H1 (cell line): ENCODE measurements around the gene ACTL8. TPM values are rescaled to one million over a fixed set of nuclear protein-coding genes. Genes with fewer than 3 reads are reported as not detected.

Experiments used
- CTCF ChIA-PET: fragments of 300-600 bp; sonication (Branson Sonifier 250); formaldehyde crosslinking; loops from one replicate; lab custom pipeline; 2021; ENCODE audit not compliant: partially characterized antibody; lab: Charles Lee
- POLR2A ChIA-PET: fragments of 300-600 bp; sonication (Branson Sonifier 250); formaldehyde crosslinking; loops from one replicate; lab custom pipeline; 2021; ENCODE audit warnings: inconsistent platforms; ENCODE audit not compliant: partially characterized antibody; lab: Charles Lee
- DNase-seq, 2 experiments: peaks; one replicate each; pipeline versions ENCODE4 v3.0.0 to v3.0.0-alpha.2; 2010 to 2022; ENCODE audit warnings: low spot score in 2 of 2, low read depth in 1 of 2, mixed read lengths in 1 of 2
- FAIRE-seq: peaks from 2 replicates; lab custom pipeline; 2011; peaks lifted over from hg19 to GRCh38; lab: Jason Lieb, UNC
- H2AFZ ChIP-seq: 2 replicates; pipeline ENCODE4 v1.8.1; 2012; ENCODE audit warnings: low read length, inconsistent platforms
- H2AK5ac ChIP-seq: 2 replicates; pipeline ENCODE4 v1.6.1; 2013; ENCODE audit warnings: low read depth, low read length
- H2BK120ac ChIP-seq: replicated peaks from 2 replicates; pipeline ENCODE3; 2013; ENCODE audit warnings: low read depth, low read length, inconsistent platforms
- H2BK12ac ChIP-seq: 2 replicates; pipeline ENCODE4 v1.6.1; 2013; ENCODE audit warnings: low read depth, low read length
- H2BK15ac ChIP-seq: 2 replicates; pipeline ENCODE4 v1.6.1; 2013; ENCODE audit warnings: low read length
- H2BK20ac ChIP-seq: 2 replicates; pipeline ENCODE4 v1.6.1; 2013; ENCODE audit warnings: low read length
- H2BK5ac ChIP-seq: 2 replicates; pipeline ENCODE4 v1.6.1; 2013; ENCODE audit warnings: low read depth, low read length
- H3K14ac ChIP-seq: 2 replicates; pipeline ENCODE4 v1.6.1; 2013; ENCODE audit warnings: inconsistent platforms; ENCODE audit not compliant: insufficient read length
- H3K18ac ChIP-seq: 2 replicates; pipeline ENCODE4 v1.6.1; 2013; ENCODE audit warnings: low read length; ENCODE audit errors: extremely low read depth
- H3K23ac ChIP-seq: 2 replicates; pipeline ENCODE4 v1.6.1; 2013; ENCODE audit warnings: inconsistent platforms; ENCODE audit not compliant: insufficient read length
- H3K23me2 ChIP-seq: 2 replicates; pipeline ENCODE4 v1.6.1; 2013; ENCODE audit warnings: low read depth, low read length
- H3K27ac ChIP-seq: 2 replicates; pipeline ENCODE4 v1.6.1; 2011; ENCODE audit warnings: low read depth, low read length, inconsistent platforms
- H3K27me3 ChIP-seq, 4 experiments: replicated peaks in 1 of 4; 1 replicate in 1 of 4; 2 replicates in 3 of 4; pipeline versions ENCODE4 v1.6.1 to v1.8.1; 2011 to 2013; ENCODE audit warnings: low read length in 3 of 4, mild to moderate bottlenecking in 3 of 4, inconsistent platforms in 2 of 4, mixed read lengths in 2 of 4, moderate library complexity in 1 of 4; ENCODE audit not compliant: control insufficient read depth in 3 of 4, insufficient read depth in 3 of 4; ENCODE audit errors: extremely low read depth in 1 of 4
- H3K36me3 ChIP-seq, 4 experiments: 2 replicates each; pipeline versions ENCODE4 v1.6.1 to v1.8.1; 2011 to 2013; ENCODE audit warnings: mild to moderate bottlenecking in 4 of 4, low read length in 3 of 4, moderate library complexity in 2 of 4, control low read depth in 1 of 4, inconsistent platforms in 1 of 4; ENCODE audit not compliant: insufficient read depth in 4 of 4, control insufficient read depth in 2 of 4
- H3K4ac ChIP-seq: replicated peaks from 2 replicates; pipeline ENCODE3; 2013; ENCODE audit warnings: low read length, low read depth, mixed read lengths, inconsistent platforms; ENCODE audit not compliant: insufficient read length
- H3K4me1 ChIP-seq, 4 experiments: replicated peaks in 1 of 4; 1 replicate in 1 of 4; 2 replicates in 3 of 4; pipeline versions ENCODE4 v1.6.1 to v1.8.1; 2011 to 2013; ENCODE audit warnings: low read length in 3 of 4, inconsistent platforms in 2 of 4, mixed read lengths in 1 of 4; ENCODE audit not compliant: insufficient read depth in 4 of 4, control insufficient read depth in 3 of 4
- H3K4me2 ChIP-seq, 2 experiments: 2 replicates each; pipeline versions ENCODE4 v1.6.1 to v1.8.1; 2011 to 2013; ENCODE audit warnings: low read depth in 2 of 2, low read length in 2 of 2, control low read depth in 1 of 2, inconsistent platforms in 1 of 2, mild to moderate bottlenecking in 1 of 2; ENCODE audit not compliant: insufficient read depth in 1 of 2
- H3K4me3 ChIP-seq, 4 experiments: fragments of 200-600, 300-600 bp in 1 of 4; sonication (generic), shearing (Covaris generic), sonication (Bioruptor Twin) in 1 of 4; 2 replicates each; pipeline versions ENCODE4 v1.5.1 to v1.8.1; 2011 to 2016; ENCODE audit warnings: low read length in 4 of 4, low read depth in 3 of 4, control low read depth in 2 of 4, inconsistent platforms in 2 of 4, mild to moderate bottlenecking in 2 of 4, mixed read lengths in 1 of 4, moderate library complexity in 1 of 4; ENCODE audit not compliant: insufficient read depth in 2 of 4; ENCODE audit errors: extremely low read depth in 1 of 4
- H3K56ac ChIP-seq: replicated peaks from 2 replicates; pipeline ENCODE3; 2013; ENCODE audit warnings: low read depth, mild to moderate bottlenecking, mixed read lengths, low read length, inconsistent platforms; ENCODE audit not compliant: insufficient read length
- H3K79me1 ChIP-seq: 2 replicates; pipeline ENCODE4 v1.6.1; 2013; ENCODE audit warnings: low read depth, low read length, control low read depth
- H3K79me2 ChIP-seq, 2 experiments: 2 replicates each; pipeline versions ENCODE4 v1.6.1 to v1.8.1; 2012 to 2013; ENCODE audit warnings: low read length in 2 of 2, mild to moderate bottlenecking in 2 of 2, inconsistent platforms in 1 of 2; ENCODE audit not compliant: insufficient read depth in 2 of 2, control insufficient read depth in 1 of 2
- H3K9ac ChIP-seq, 4 experiments: replicated peaks in 1 of 4; 1 replicate in 1 of 4; 2 replicates in 3 of 4; pipeline versions ENCODE4 v1.6.1 to v1.8.1; 2011 to 2013; ENCODE audit warnings: low read depth in 3 of 4, low read length in 3 of 4, control low read depth in 2 of 4, mild to moderate bottlenecking in 2 of 4, moderate library complexity in 2 of 4, inconsistent platforms in 1 of 4; ENCODE audit errors: extremely low read depth in 1 of 4
- H3K9me3 ChIP-seq, 2 experiments: 2 replicates each; pipeline versions ENCODE4 v1.6.1 to v1.8.1; 2012 to 2013; ENCODE audit warnings: mild to moderate bottlenecking in 2 of 2, moderate library complexity in 2 of 2, control low read depth in 1 of 2, inconsistent platforms in 1 of 2, low read depth in 1 of 2, low read length in 1 of 2, mixed read lengths in 1 of 2; ENCODE audit not compliant: insufficient read depth in 2 of 2
- H4K20me1 ChIP-seq, 2 experiments: replicated peaks in 1 of 2; 2 replicates each; pipeline versions ENCODE3 to v1.8.1; 2011 to 2013; ENCODE audit warnings: inconsistent platforms in 2 of 2, low read length in 2 of 2, mild to moderate bottlenecking in 1 of 2; ENCODE audit not compliant: insufficient read depth in 2 of 2, control insufficient read depth in 1 of 2
- H4K5ac ChIP-seq: 2 replicates; pipeline ENCODE4 v1.6.1; 2013; ENCODE audit warnings: low read length, low read depth, mixed read lengths, inconsistent platforms; ENCODE audit not compliant: insufficient read length
- H4K8ac ChIP-seq: 2 replicates; pipeline ENCODE4 v1.8.0; 2013; ENCODE audit warnings: mild to moderate bottlenecking, moderate library complexity, low read length, inconsistent platforms; ENCODE audit not compliant: insufficient read depth; ENCODE audit errors: extremely low read depth
- H4K91ac ChIP-seq: replicated peaks from 2 replicates; pipeline ENCODE3; 2013; ENCODE audit warnings: low read length, mixed read lengths, inconsistent platforms; ENCODE audit not compliant: insufficient read length
- NANOG ChIP-seq: IDR thresholded peaks from 2 replicates; pipeline ENCODE4 v1.6.1; 2011; ENCODE audit warnings: low read length, low read depth, mild to moderate bottlenecking, inconsistent platforms; ENCODE audit not compliant: insufficient read depth, poor library complexity, severe bottlenecking
- SP1 ChIP-seq: IDR thresholded peaks from 2 replicates; pipeline ENCODE4 v1.6.1; 2011; ENCODE audit warnings: low read depth, low read length
- WGBS, 2 experiments: shearing (Covaris generic) in 1 of 2; methylation state at CpG; one replicate each; pipeline versions ENCODE4 v1.1.6 to v1.1.7; 2013 to 2015; ENCODE audit warnings: low lambda C conversion rate in 2 of 2, mixed read lengths in 2 of 2, inconsistent platforms in 1 of 2, low coverage in 1 of 2, missing lambda C conversion rate in 1 of 2; ENCODE audit not compliant: insufficient replicate concordance in 2 of 2, insufficient coverage in 1 of 2, insufficient read length in 1 of 2; ENCODE audit errors: extremely low coverage in 1 of 2, missing lambda C conversion rate in 1 of 2; 5-methylcytosine and 5-hydroxymethylcytosine counted together
- polyA plus RNA-seq, 7 experiments: library from polyadenylated mRNA; depleted of rRNA in 3 of 7; stranded (reverse) in 5 of 7; unstranded in 2 of 7; fragments of >200 nt in 5 of 7; fragments of 200-250 nt in 2 of 7; gene quantifications; 1 replicate in 5 of 7; 2 replicates in 1 of 7; 4 replicates in 1 of 7; pipeline versions ENCODE4 v1.2.1 to v1.2.3, GENCODE V29; 2011 to 2013; ENCODE audit warnings: missing spikeins in 2 of 7, mixed read lengths in 2 of 7
- total RNA-seq: library from RNA; stranded (reverse); fragmentation: NEBNext Ultra II Directional; extraction: Animal tissue kit (Norgen Biotek cat#: 25700); gene quantifications from 2 replicates; pipeline ENCODE4 v1.2.1, GENCODE V29; 2021

ACTL8 gene
- total and polyA plus RNA-seq, 2 of the 8 experiments (the other 6 are each of a cell fraction or from before 2014, with no cell fraction given), result 0.33 to 0.47 TPM

GRCh38 chr1:17875882-17876280 lies 120.7 kb downstream of the ACTL8 start:
- Histone ChIP-seq H3K27ac (no peak overlapping the region), H4K5ac (no peak overlapping the region), H3K79me2 (no peaks in the 10 kb centered on the region), H2BK15ac (no peak overlapping the region), H4K20me1 (no peaks in the 10 kb centered on the region), H4K8ac (no peak overlapping the region), H3K27me3 (no peaks in the 10 kb centered on the region; a peak in 1 of 7 replicates), H3K23ac (no peak overlapping the region), H2BK5ac (no peak overlapping the region), H2AFZ (no peak overlapping the region)
- ChIA-PET CTCF (interaction anchor here (0.7 to 2.6 kb wide), 6 partner anchors 12 to 214 kb away, joined by 3 to 8 read pairs (median 4); no protein-coding TSS in a partner anchor), POLR2A (interaction anchor here (0.9 kb wide), 1 partner anchor 10 kb away, joined by 3 read pairs; no protein-coding TSS in a partner anchor)
- FAIRE-seq, result no peak
- TF ChIP-seq SP1 (no peak), NANOG (no peak)
- TF ChIP-seq, all 59 proteins: peak for 0
- H3K9me3 ChIP-seq, result no peaks in the 10 kb centered on the region
- no peaks in the 10 kb centered on the region; a peak in 3 of 7 replicates for H3K4me1 ChIP-seq
- WGBS, 2 experiments, result 93% methylated on average over 4 of the region's 4 CpGs; no CpG with 5 or more reads in 1 of the 2 experiments
- H2BK12ac ChIP-seq, result no peak overlapping the region
- no peak overlapping the region for H3K56ac ChIP-seq
- H3K4ac ChIP-seq, result no peak overlapping the region
- no peak overlapping the region for H4K91ac ChIP-seq
- no peak overlapping the region for H2AK5ac ChIP-seq
- H3K14ac ChIP-seq, result no peak overlapping the region
- H3K18ac ChIP-seq, result no peak overlapping the region
- H3K23me2 ChIP-seq, result no peaks in the 10 kb centered on the region
- H3K4me2 ChIP-seq, result no peak overlapping the region
- no peak overlapping the region for H3K9ac ChIP-seq
- H3K36me3 ChIP-seq, result no peaks in the 10 kb centered on the region
- DNase-seq, result no peak
- no peak overlapping the region for H3K4me3 ChIP-seq
- H2BK20ac ChIP-seq, result no peak overlapping the region
- no peak overlapping the region for H2BK120ac ChIP-seq
- H3K79me1 ChIP-seq, result no peaks in the 10 kb centered on the region

Other genes starting within 250 kb of the ACTL8 start
- gene ARHGEF10L, start 215.6 kb upstream of the ACTL8 start, total RNA-seq, result 38.0 and 39.6 TPM in 2 replicates
- gene ARHGEF10L, start 215.6 kb upstream of the ACTL8 start, polyA plus RNA-seq (2011; rRNA removed), result 33.6 and 55.3 TPM in 2 replicates